Right atrium auricular region (tissue), 2 donors: Measurements from ENCODE around the gene GTPBP1. TPM values are rescaled to one million over a fixed set of nuclear protein-coding genes. Genes with fewer than 3 reads are reported as not detected.

Experiments used
- DNase-seq: peaks from one replicate; pipeline ENCODE4 v3.0.0-alpha.2; 2019; ENCODE audit warnings: low spot score
- H3K27ac ChIP-seq, 2 donors: fragments of 200-600 bp; sonication (generic); 1 replicate in 1 of 2; 2 replicates in 1 of 2; pipeline ENCODE4 v1.5.1; 2016 to 2019
- H3K27me3 ChIP-seq, 2 donors: fragments of 200-600 bp; sonication (generic); one replicate each; pipeline versions ENCODE4 v1.5.1 to v1.6.0; 2017 to 2019
- H3K36me3 ChIP-seq: fragments of 200-600 bp; sonication (generic); one replicate; pipeline ENCODE4 v1.5.1; 2016
- H3K4me1 ChIP-seq, 2 donors: fragments of 200-600 bp; sonication (generic); one replicate each; pipeline versions ENCODE4 v1.5.1 to v1.6.0; 2017 to 2019
- H3K4me3 ChIP-seq, 2 donors: fragments of 200-600 bp; sonication (generic); 1 replicate in 1 of 2; 2 replicates in 1 of 2; pipeline ENCODE4 v1.5.1; 2017 to 2019; ENCODE audit warnings: mild to moderate bottlenecking in 1 of 2, moderate library complexity in 1 of 2
- H3K9me3 ChIP-seq, 2 donors: fragments of 200-600 bp; sonication (generic); one replicate each; pipeline ENCODE4 v1.5.1; 2019
- total RNA-seq, 2 donors: library from RNA; depleted of rRNA; stranded (reverse); fragments of >200 nt; gene quantifications; one replicate each; pipeline ENCODE4 v1.1.0, GENCODE V29; 2016
- TF ChIP-seq, protein P1 (sequence below), 2 donors: fragments of 200-600 bp; sonication (generic); IDR thresholded peaks; one replicate each; pipeline ENCODE4 v1.5.1; 2019; ENCODE audit warnings: antibody characterized with exemption in 2 of 2

Gene GTPBP1
- total RNA-seq, 2 donors from 2014 or later: 23.2 to 32.2 TPM

DNA sequence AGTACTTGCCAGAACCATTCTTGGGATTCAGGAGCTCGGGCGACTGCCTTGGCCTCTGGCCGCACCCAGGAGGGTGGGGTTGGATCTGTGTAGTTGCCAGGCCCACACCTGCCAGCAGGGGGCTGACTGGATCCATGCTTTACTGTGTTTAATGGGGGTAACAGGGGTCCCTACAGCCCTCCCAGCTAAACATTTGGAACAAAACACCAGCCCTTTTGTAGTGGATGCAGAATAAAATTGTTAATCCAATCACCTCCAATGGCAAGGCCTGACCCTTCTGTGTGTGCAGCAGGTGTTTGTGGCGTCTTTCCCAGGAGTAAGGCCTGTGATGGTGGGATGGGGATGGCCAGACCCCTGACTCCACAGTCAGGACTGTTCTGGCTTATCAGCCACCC is 27.6 kb downstream of the GTPBP1 start:
- H3K27ac ChIP-seq: peak overlapping the region; percentile 70 to 76
- DNase-seq: no peak
- H3K36me3 ChIP-seq: peaks cover 72% of the 10 kb centered on the region
- H3K9me3 ChIP-seq: no peaks in the 10 kb centered on the region
- H3K4me1 ChIP-seq: peaks cover 0 to 39% of the 10 kb centered on the region in 2 donors
- no peak overlapping the region for H3K4me3 ChIP-seq
- no peaks in the 10 kb centered on the region for H3K27me3 ChIP-seq
- TF ChIP-seq, protein P1, sequence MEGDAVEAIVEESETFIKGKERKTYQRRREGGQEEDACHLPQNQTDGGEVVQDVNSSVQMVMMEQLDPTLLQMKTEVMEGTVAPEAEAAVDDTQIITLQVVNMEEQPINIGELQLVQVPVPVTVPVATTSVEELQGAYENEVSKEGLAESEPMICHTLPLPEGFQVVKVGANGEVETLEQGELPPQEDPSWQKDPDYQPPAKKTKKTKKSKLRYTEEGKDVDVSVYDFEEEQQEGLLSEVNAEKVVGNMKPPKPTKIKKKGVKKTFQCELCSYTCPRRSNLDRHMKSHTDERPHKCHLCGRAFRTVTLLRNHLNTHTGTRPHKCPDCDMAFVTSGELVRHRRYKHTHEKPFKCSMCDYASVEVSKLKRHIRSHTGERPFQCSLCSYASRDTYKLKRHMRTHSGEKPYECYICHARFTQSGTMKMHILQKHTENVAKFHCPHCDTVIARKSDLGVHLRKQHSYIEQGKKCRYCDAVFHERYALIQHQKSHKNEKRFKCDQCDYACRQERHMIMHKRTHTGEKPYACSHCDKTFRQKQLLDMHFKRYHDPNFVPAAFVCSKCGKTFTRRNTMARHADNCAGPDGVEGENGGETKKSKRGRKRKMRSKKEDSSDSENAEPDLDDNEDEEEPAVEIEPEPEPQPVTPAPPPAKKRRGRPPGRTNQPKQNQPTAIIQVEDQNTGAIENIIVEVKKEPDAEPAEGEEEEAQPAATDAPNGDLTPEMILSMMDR (IDR thresholded peaks at IDR 0.05): peak; percentile 60 to 73

DNA sequence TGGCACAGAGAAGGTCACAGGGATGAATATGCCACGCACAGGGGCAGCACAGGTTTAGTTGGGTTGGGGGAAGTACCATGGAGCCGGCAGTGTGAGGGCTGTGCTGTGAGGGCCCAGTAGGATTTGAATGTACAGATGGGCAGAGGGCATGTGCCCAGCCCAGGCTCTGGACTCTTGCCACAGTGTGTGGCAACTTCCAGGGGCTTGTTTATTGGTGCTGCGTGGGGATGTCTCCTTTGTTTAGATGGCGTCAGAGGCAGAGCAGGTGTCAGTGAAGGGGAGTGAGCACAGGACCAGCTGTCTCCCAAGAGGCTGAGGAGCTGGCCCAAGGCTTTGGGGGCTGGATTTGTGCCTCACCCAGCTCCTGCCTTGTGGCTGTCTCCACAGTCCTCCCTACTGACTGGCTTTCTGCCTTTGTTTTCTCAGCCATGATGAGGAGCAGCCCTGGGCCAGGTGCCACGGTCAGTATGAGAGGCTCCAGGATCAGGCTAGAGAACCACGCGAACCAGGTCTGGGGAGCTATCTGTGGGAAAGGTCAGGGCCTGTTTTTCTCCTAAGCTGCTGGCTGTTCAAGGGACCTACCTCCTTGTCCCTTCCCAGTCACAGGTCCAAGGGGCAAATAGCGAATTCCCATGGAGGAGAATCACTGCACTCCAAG is 28.1 kb downstream of the GTPBP1 start:
- Histone ChIP-seq H3K27me3 (no peaks in the 10 kb centered on the region), H3K27ac (peak overlapping the region; percentile 70 to 76), H3K36me3 (peaks cover 72% of the 10 kb centered on the region), H3K9me3 (no peaks in the 10 kb centered on the region), H3K4me1 (peaks cover 0 to 39% of the 10 kb centered on the region in 2 donors), H3K4me3 (no peak overlapping the region)
- DNase-seq: peak; percentile 72
- TF ChIP-seq, protein P1 (IDR thresholded peaks at IDR 0.05): no peak

DNA sequence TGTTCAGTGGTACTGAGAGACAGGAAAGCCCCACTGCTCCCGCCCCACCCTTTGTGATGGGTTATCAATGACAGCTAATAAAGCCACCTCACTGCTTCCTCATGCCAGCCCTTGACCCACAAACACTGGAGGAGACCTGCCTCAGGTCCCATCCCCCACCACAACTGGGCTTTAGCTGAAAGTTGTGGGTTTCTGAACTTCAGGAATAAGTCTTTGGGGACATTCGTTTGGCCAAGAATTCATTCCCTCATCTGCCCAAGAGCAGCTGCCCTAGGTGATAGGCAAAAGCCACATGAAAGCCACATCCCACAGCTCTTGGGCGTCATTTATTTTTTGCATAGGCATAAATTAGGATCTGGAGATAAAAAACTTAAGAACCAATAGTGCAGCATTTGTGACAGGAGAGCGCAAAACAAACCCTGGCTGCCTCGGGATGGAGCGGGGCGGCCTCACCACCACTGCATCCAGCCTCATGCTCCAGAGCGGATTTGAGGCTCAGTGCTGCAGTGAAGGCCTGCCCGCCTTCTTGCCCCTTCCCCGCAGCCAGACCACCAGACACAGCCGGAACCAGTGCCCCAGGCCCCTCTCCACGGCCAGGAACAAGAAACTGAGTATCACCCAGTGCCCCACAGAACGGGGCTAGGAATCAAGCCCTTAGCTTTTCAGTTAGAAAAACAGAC is 28.8 kb downstream of the GTPBP1 start:
- peak overlapping the region; percentile 70 to 76 for H3K27ac ChIP-seq
- TF ChIP-seq, protein P1 (IDR thresholded peaks at IDR 0.05): no peak
- DNase-seq: no peak

DNA sequence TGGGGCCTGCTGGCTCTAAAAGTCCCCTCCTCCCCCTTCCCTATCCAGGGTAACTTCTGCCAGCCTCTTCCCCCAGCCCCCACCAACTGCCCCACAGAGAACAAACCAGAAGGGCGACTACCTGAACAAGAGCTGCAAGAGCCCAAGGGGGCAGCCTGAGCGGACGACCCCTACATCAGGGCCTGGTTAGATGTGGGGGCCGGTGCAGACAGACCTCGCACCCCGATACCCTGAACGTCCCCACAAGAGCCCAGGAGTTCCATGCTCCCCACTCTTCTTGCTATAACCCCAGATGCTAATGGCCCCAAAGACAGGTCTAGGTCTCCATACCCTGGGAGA is 29.4 kb downstream of the GTPBP1 start:
- TF ChIP-seq, protein P1 (IDR thresholded peaks at IDR 0.05): no peak
- peaks cover 0 to 39% of the 10 kb centered on the region in 2 donors for H3K4me1 ChIP-seq
- no peak overlapping the region for H3K27ac ChIP-seq
- no peaks in the 10 kb centered on the region for H3K9me3 ChIP-seq
- no peak overlapping the region for H3K4me3 ChIP-seq
- peaks cover 72% of the 10 kb centered on the region for H3K36me3 ChIP-seq
- no peak for DNase-seq
- no peaks in the 10 kb centered on the region for H3K27me3 ChIP-seq

More for the DNA sequence above, 28.8 kb downstream of the GTPBP1 start:
- peaks cover 72% of the 10 kb centered on the region for H3K36me3 ChIP-seq
- H3K27me3 ChIP-seq: no peaks in the 10 kb centered on the region
- peaks cover 0 to 39% of the 10 kb centered on the region in 2 donors for H3K4me1 ChIP-seq
- no peaks in the 10 kb centered on the region for H3K9me3 ChIP-seq
- H3K4me3 ChIP-seq: no peak overlapping the region

DNA sequence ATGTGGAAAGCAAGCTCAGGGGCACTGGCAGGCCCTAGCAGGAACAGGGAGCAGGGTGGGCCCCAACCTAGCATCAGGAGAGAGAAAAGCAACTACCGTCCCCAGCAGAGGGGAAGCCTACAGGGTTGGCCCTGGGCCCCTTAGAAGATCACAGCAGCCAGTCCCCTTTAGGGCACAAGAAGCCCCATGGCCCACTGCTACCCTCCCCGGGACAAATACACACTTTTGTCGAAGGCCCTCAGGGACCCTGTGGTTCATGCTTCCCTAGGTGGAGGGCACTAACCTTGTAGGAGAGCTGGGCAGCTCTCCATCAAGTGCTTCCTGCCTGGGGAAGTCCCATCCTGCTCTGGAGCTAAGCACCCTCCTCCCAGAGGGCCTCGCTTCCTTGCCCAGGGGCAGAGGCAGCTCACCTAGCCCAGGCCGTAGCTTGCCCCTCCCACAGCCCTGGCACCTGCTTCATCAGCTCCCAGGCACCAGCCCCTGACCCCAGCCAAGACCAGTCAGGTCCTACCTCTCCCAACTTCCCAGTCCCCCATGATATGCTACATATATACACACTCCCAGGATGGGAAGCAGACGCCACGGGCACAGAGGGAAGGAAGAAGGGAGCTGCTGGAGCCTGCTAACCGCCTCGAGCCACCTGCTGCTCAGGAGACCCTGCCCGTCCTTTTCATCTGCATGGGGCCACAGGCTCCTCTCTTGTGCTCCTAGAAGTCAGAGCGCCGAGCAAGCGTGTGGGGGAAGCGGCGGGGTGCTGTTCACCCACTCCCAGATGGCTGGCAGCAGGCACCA is 29.9 kb downstream of the GTPBP1 start:
- H3K36me3 ChIP-seq: peaks cover 72% of the 10 kb centered on the region
- H3K27me3 ChIP-seq: no peaks in the 10 kb centered on the region
- DNase-seq: no peak
- peaks cover 0 to 39% of the 10 kb centered on the region in 2 donors for H3K4me1 ChIP-seq
- H3K9me3 ChIP-seq: no peaks in the 10 kb centered on the region
- no peak overlapping the region for H3K4me3 ChIP-seq
- no peak overlapping the region for H3K27ac ChIP-seq
- TF ChIP-seq, protein P1 (IDR thresholded peaks at IDR 0.05): no peak
